Progenitor cell of endocrine pancreas (in vitro differentiated cells): ENCODE measurements around the gene GSK3B. TPM values are rescaled to one million over a fixed set of nuclear protein-coding genes. Genes with fewer than 3 reads are reported as not detected.

ENCODE experiments used
- DNase-seq: peaks from one replicate; pipeline ENCODE4 v3.0.0; 2021; ENCODE audit warnings: low spot score; ENCODE audit not compliant: unreplicated experiment
- H3K27ac Mint-ChIP-seq: 2 replicates; pipeline ENCODE4 v1.8.0; 2021; ENCODE audit warnings: mild to moderate bottlenecking, moderate library complexity, mixed read lengths
- H3K27me3 Mint-ChIP-seq: 2 replicates; pipeline ENCODE4 v1.8.0; 2021; ENCODE audit warnings: mixed read lengths
- H3K36me3 Mint-ChIP-seq: 2 replicates; pipeline ENCODE4 v1.8.0; 2022; ENCODE audit warnings: mixed read lengths; ENCODE audit not compliant: insufficient read depth
- H3K4me1 Mint-ChIP-seq: 2 replicates; pipeline ENCODE4 v1.8.0; 2021; ENCODE audit warnings: low read depth, mixed read lengths
- H3K4me3 Mint-ChIP-seq: 2 replicates; pipeline ENCODE4 v1.8.0; 2021; ENCODE audit warnings: low read depth, mild to moderate bottlenecking, moderate library complexity, mixed read lengths
- H3K9me3 Mint-ChIP-seq: 2 replicates; pipeline ENCODE4 v1.8.0; 2021; ENCODE audit warnings: low read depth, mixed read lengths
- total RNA-seq: library from RNA; stranded (reverse); gene quantifications from 2 replicates; pipeline ENCODE4 v1.2.1, GENCODE V29; 2021
- TF ChIP-seq, protein P1 (sequence below): fragments of 200-600 bp; sonication (generic); IDR thresholded peaks from one replicate; pipeline ENCODE4 v1.5.0; 2021; ENCODE audit warnings: antibody characterized with exemption, mild to moderate bottlenecking; ENCODE audit not compliant: unreplicated experiment

The GSK3B gene
- total RNA-seq, 1 donor from 2014 or later, result 80.0 TPM

DNA sequence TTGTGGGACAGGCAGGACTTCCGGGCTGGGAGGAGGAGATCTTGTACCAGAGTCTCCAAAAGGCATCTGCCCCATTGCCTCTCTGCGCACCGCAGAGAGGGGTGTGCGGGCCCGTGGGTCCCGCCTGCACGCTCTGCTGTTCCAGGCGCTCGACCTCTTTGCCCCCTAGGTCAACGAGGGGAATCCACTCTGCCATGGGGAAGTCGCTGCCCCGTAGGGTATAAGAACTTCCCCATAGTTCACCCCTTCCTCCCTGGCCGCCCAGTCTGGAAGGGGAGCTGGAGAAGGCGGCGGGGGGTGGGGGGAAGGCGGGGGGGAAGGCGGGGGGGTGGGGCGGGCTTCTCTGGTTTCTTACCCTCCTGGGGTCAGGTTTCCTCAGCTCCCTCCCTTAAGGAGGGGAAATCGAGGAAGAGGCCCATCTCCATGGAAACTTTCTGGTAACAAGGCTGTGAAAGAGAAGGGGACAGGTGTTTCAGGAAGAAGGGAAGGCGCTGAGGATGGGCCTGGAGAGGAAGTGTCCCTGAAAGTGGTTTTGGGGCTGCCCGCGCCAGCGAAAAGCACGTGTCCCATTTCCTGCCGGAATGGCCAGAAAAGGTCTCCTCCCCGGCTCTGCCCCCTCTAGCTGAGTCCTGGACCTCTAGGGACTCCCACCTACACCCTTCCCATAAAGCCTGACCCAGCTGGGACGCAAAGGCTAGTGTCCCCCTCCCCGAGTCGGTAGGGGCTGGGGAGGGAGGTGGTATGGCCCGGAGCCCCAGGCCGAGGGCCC lies 284.8 kb downstream of the GSK3B start:
- DNase-seq, result no peak
- Mint-ChIP-seq H3K9me3 (no peaks in the 10 kb centered on the region), H3K27me3 (no peaks in the 10 kb centered on the region), H3K4me1 (no peaks in the 10 kb centered on the region), H3K4me3 (no peak overlapping the region), H3K36me3 (no peaks in the 10 kb centered on the region), H3K27ac (no peak overlapping the region)
- TF ChIP-seq, protein P1, sequence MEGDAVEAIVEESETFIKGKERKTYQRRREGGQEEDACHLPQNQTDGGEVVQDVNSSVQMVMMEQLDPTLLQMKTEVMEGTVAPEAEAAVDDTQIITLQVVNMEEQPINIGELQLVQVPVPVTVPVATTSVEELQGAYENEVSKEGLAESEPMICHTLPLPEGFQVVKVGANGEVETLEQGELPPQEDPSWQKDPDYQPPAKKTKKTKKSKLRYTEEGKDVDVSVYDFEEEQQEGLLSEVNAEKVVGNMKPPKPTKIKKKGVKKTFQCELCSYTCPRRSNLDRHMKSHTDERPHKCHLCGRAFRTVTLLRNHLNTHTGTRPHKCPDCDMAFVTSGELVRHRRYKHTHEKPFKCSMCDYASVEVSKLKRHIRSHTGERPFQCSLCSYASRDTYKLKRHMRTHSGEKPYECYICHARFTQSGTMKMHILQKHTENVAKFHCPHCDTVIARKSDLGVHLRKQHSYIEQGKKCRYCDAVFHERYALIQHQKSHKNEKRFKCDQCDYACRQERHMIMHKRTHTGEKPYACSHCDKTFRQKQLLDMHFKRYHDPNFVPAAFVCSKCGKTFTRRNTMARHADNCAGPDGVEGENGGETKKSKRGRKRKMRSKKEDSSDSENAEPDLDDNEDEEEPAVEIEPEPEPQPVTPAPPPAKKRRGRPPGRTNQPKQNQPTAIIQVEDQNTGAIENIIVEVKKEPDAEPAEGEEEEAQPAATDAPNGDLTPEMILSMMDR, result no peak

DNA sequence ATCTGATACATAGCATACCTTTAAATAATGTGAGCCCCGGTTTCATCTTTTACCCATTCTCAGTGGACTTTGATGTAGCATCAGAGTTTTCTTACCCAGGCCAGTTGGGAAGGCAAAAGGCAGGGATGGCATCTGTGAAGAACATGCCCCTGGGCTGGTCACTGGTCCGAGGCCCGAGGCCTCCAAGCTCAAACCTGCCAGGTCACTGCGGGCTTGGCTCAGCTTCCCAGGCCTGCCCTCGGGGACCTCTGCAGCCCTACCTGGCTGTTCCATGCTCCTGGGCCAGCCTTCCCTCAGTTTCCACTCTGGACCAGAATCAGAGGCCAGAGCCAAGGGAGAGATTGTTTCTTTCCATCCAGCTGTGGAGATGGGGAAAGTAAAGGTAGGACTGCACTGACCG lies 285.4 kb downstream of the GSK3B start:
- H3K27me3 Mint-ChIP-seq, result no peaks in the 10 kb centered on the region
- no peaks in the 10 kb centered on the region for H3K9me3 Mint-ChIP-seq
- H3K36me3 Mint-ChIP-seq, result no peaks in the 10 kb centered on the region
- no peak overlapping the region for H3K27ac Mint-ChIP-seq
- TF ChIP-seq, protein P1, result no peak
- DNase-seq, result no peak
- H3K4me3 Mint-ChIP-seq, result no peak overlapping the region
- no peaks in the 10 kb centered on the region for H3K4me1 Mint-ChIP-seq

DNA sequence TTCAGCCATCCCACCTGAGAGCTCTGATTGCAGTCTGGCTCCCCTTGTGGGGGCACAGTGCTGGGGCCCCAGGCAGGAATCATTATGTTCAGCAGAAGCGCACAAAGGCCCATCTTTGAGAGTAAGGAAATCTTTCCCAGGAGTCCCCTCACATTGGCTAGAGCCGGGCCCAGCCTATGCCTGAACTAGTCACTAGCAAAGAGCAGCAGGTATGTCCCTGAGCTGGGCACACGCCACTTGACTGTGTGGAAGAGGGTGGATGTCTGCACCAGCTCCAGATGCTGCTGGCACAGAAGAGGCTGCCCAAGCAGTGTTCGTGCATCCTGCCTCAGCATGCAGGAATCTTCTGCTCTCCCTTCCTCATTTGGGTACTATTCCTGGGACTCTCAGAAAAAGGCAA lies 286.0 kb downstream of the GSK3B start:
- no peaks in the 10 kb centered on the region for H3K27me3 Mint-ChIP-seq
- H3K36me3 Mint-ChIP-seq, result no peaks in the 10 kb centered on the region

DNA sequence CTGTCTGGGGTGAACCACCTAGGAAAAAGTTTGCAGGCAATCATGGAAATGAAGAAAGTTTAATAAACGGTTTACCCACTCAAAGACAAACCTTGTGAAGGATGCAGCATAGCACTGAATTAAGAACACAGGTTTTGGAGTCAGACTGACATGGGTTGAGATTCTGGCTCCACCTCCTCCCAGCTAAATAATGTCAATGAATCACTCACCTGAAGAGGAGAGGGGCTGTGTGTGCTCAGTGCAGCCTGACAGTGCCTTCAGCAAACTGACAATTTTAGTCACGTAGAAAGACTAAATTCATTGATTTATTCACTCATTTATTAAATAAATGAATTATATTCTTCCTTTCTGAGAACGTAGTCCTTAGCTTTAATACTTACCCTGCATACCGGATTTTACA lies 293.4 kb downstream of the GSK3B start:
- DNase-seq, result no peak
- Mint-ChIP-seq H3K4me3 (no peak overlapping the region), H3K9me3 (no peaks in the 10 kb centered on the region), H3K27ac (no peak overlapping the region), H3K27me3 (no peaks in the 10 kb centered on the region), H3K4me1 (peaks cover 8% of the 10 kb centered on the region), H3K36me3 (no peaks in the 10 kb centered on the region)
- TF ChIP-seq, protein P1, result no peak

More for the DNA sequence above, 286.0 kb downstream of the GSK3B start:
- Mint-ChIP-seq H3K4me1 (no peaks in the 10 kb centered on the region), H3K9me3 (no peaks in the 10 kb centered on the region), H3K4me3 (no peak overlapping the region), H3K27ac (no peak overlapping the region)
- DNase-seq, result no peak
- TF ChIP-seq, protein P1, result peak; percentile 28

DNA sequence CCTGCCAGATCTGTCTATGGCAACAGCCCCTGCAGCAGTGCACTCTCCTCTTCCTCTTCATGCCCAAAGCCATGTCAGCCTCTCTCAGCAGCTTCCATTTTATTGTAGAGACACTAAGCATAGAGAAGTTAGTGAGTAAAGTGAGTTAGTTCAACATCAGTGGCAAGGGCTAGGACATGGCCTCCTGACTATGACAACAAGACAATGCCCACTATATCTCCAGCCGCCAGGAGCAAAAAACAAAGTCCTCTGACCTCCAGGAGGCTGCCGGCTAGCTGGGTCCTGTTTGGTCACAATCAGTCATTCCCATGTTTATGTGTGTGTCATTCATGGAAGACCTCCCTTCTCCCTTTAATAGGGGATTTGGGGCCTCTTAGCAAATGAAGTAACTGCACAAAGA lies 297.5 kb downstream of the GSK3B start:
- H3K27me3 Mint-ChIP-seq, result no peaks in the 10 kb centered on the region
- no peaks in the 10 kb centered on the region for H3K9me3 Mint-ChIP-seq
- DNase-seq, result no peak
- no peaks in the 10 kb centered on the region for H3K36me3 Mint-ChIP-seq
- no peak overlapping the region for H3K4me3 Mint-ChIP-seq
- H3K4me1 Mint-ChIP-seq, result peaks cover 18% of the 10 kb centered on the region
- no peak overlapping the region for H3K27ac Mint-ChIP-seq
- TF ChIP-seq, protein P1, result no peak
